CD8-positive, alpha-beta memory T cell (primary cell): ENCODE data around the gene OR52E6. TPM values are rescaled to one million over a fixed set of nuclear protein-coding genes. Genes with fewer than 3 reads are reported as not detected.
A peak's percentile ranks its signal among the peaks of the same experiment; 100 is the strongest.

Experiments
- CTCF ChIA-PET: fragments of 350-600 bp; sonication (Branson Sonifier 250); formaldehyde crosslinking; loops from one replicate; lab custom pipeline; 2021; ENCODE audit warnings: antibody characterized with exemption; lab: Charles Lee
- POLR2A ChIA-PET: fragments of 350-600 bp; sonication (Branson Sonifier 250); formaldehyde crosslinking; loops from one replicate; lab custom pipeline; 2021; ENCODE audit warnings: antibody characterized with exemption; lab: Charles Lee
- DNase-seq, 5 donors: peaks; one replicate each; pipeline versions ENCODE4 v3.0.0 to v3.0.0-alpha.2; 2020 to 2022; ENCODE audit warnings: mixed read lengths in 1 of 5
- H3K27ac ChIP-seq: one replicate; pipeline ENCODE4 v1.7.0; 2013; ENCODE audit warnings: low read depth, mild to moderate bottlenecking, low read length, moderate library complexity
- H3K27me3 ChIP-seq: 2 replicates; pipeline ENCODE4 v1.7.0; 2013; ENCODE audit warnings: low read length, mild to moderate bottlenecking; ENCODE audit not compliant: insufficient read depth, poor library complexity, severe bottlenecking
- H3K36me3 ChIP-seq: 2 replicates; pipeline ENCODE4 v1.7.0; 2013; ENCODE audit warnings: mild to moderate bottlenecking, low read length, moderate library complexity; ENCODE audit not compliant: insufficient read depth
- H3K4me1 ChIP-seq: 2 replicates; pipeline ENCODE4 v1.7.0; 2013; ENCODE audit warnings: mild to moderate bottlenecking, low read length, moderate library complexity; ENCODE audit not compliant: insufficient read depth
- H3K4me3 ChIP-seq: 2 replicates; pipeline ENCODE4 v1.7.0; 2013; ENCODE audit warnings: mild to moderate bottlenecking, low read length
- H3K9me3 ChIP-seq: 2 replicates; pipeline ENCODE4 v1.7.0; 2013; ENCODE audit warnings: mild to moderate bottlenecking, low read length
- H3K27ac Mint-ChIP-seq, 8 donors: one replicate each; pipeline ENCODE4 v1.8.0; 2020 to 2021; ENCODE audit warnings: mixed read lengths in 8 of 8, mild to moderate bottlenecking in 6 of 8, inconsistent platforms in 3 of 8, moderate library complexity in 3 of 8
- H3K27me3 Mint-ChIP-seq, 2 donors: one replicate each; pipeline ENCODE4 v1.8.0; 2020 to 2021; ENCODE audit warnings: mixed read lengths in 2 of 2, mild to moderate bottlenecking in 1 of 2, moderate library complexity in 1 of 2
- H3K36me3 Mint-ChIP-seq, 3 donors: one replicate each; pipeline ENCODE4 v1.8.0; 2020 to 2021; ENCODE audit warnings: mixed read lengths in 3 of 3, inconsistent platforms in 1 of 3, mild to moderate bottlenecking in 1 of 3
- H3K4me1 Mint-ChIP-seq, 3 donors: one replicate each; pipeline ENCODE4 v1.8.0; 2020 to 2021; ENCODE audit warnings: mixed read lengths in 3 of 3, inconsistent platforms in 1 of 3, mild to moderate bottlenecking in 1 of 3
- H3K4me3 Mint-ChIP-seq, 7 donors: one replicate each; pipeline ENCODE4 v1.8.0; 2020 to 2021; ENCODE audit warnings: mixed read lengths in 7 of 7, mild to moderate bottlenecking in 6 of 7, moderate library complexity in 4 of 7, inconsistent platforms in 2 of 7
- H3K9me3 Mint-ChIP-seq, 5 donors: one replicate each; pipeline ENCODE4 v1.8.0; 2020 to 2022; ENCODE audit warnings: mixed read lengths in 5 of 5, mild to moderate bottlenecking in 3 of 5, moderate library complexity in 2 of 5, inconsistent platforms in 1 of 5
- polyA plus RNA-seq: library from polyadenylated mRNA; unstranded; fragments of 300-500 nt; fragmentation: Illumina TruSeq; gene quantifications from one replicate; pipeline ENCODE4 v1.2.3, GENCODE V29; 2021
- total RNA-seq, 2 experiments: library from RNA; stranded (reverse); gene quantifications; one replicate each; pipeline ENCODE4 v1.2.3, GENCODE V29; 2021

The OR52E6 gene
- total and polyA plus RNA-seq, 3 experiments from 2014 or later: not detected

- H3K27me3 ChIP-seq: no peaks in the 10 kb centered on the region
- DNase-seq: no peak
- no peak overlapping the region for H3K4me3 Mint-ChIP-seq
- H3K4me3 ChIP-seq: no peak overlapping the region
- H3K27me3 Mint-ChIP-seq: peaks cover under 1 to 3% of the 10 kb centered on the region in 2 donors
- no peaks in the 10 kb centered on the region for H3K9me3 ChIP-seq
- peaks cover 0 to 3% (median 0%) of the 10 kb centered on the region in 3 donors for H3K36me3 Mint-ChIP-seq
- no peak overlapping the region for H3K27ac Mint-ChIP-seq
- H3K36me3 ChIP-seq: no peaks in the 10 kb centered on the region
- H3K9me3 Mint-ChIP-seq: peaks cover 0 to 2% (median 0%) of the 10 kb centered on the region in 5 donors
- POLR2A ChIA-PET: no interaction called here
- H3K27ac ChIP-seq: no peak overlapping the region
- CTCF ChIA-PET: no interaction called here
- H3K4me1 Mint-ChIP-seq: peaks cover 10 to 16% (median 16%) of the 10 kb centered on the region in 3 donors
- H3K4me1 ChIP-seq: peaks cover 8% of the 10 kb centered on the region
These were observed 26.2 kb downstream of the OR52E6 start for GRCh38 chr11:5815534-5815933.

GRCh38 chr11:5809905-5810795 lies 31.5 kb downstream of the OR52E6 start:
- Histone ChIP-seq H3K9me3 (no peaks in the 10 kb centered on the region), H3K4me3 (no peak overlapping the region), H3K36me3 (no peaks in the 10 kb centered on the region), H3K4me1 (no peaks in the 10 kb centered on the region), H3K27ac (no peak overlapping the region), H3K27me3 (peaks cover 5% of the 10 kb centered on the region)
- POLR2A ChIA-PET: interaction anchor here (0.5 kb wide), 1 partner anchor 631 kb away, joined by 3 read pairs; no protein-coding TSS in a partner anchor
- Mint-ChIP-seq H3K36me3 (peaks cover 0 to 1% (median 0%) of the 10 kb centered on the region in 3 donors), H3K27me3 (peaks cover 18 to 23% of the 10 kb centered on the region in 2 donors), H3K4me3 (peak overlapping the region in 1 of 7 donors; percentile 38), H3K9me3 (no peaks in the 10 kb centered on the region), H3K27ac (no peak overlapping the region), H3K4me1 (peaks cover 12 to 13% (median 12%) of the 10 kb centered on the region in 3 donors)
- no peak for DNase-seq
- CTCF ChIA-PET: interaction anchor here (0.9 to 1.7 kb wide), 12 partner anchors 10 to 1623 kb away, joined by 3 to 6 read pairs (median 4); partner anchors contain the start of genes OR51D1 and TRIM5

- peaks cover 5% of the 10 kb centered on the region for H3K27me3 ChIP-seq
- Mint-ChIP-seq H3K4me3 (peak overlapping the region; percentile 83 to 96 (median 91)), H3K9me3 (peaks cover 0 to 2% (median 2%) of the 10 kb centered on the region in 5 donors), H3K4me1 (peaks cover 9 to 13% (median 12%) of the 10 kb centered on the region in 3 donors), H3K27me3 (peaks cover 18 to 23% of the 10 kb centered on the region in 2 donors), H3K36me3 (peaks cover 0 to 1% (median 0%) of the 10 kb centered on the region in 3 donors), H3K27ac (peak overlapping the region in 1 of 8 donors; percentile 70)
- H3K4me3 ChIP-seq: peak overlapping the region; percentile 78
- peak in 1 of 5 donors; percentile 8 for DNase-seq
- no peaks in the 10 kb centered on the region for H3K9me3 ChIP-seq
- H3K27ac ChIP-seq: no peak overlapping the region
- CTCF ChIA-PET: interaction anchor here (0.9 to 1.7 kb wide), 8 partner anchors 10 to 1173 kb away, joined by 3 to 6 read pairs (median 4); partner anchors contain the start of genes OR51D1 and TRIM5
- H3K36me3 ChIP-seq: no peaks in the 10 kb centered on the region
- H3K4me1 ChIP-seq: no peaks in the 10 kb centered on the region
- POLR2A ChIA-PET: interaction anchor here (0.5 kb wide), 1 partner anchor 632 kb away, joined by 3 read pairs; no protein-coding TSS in a partner anchor
These were observed 32.6 kb downstream of the OR52E6 start for GRCh38 chr11:5809122-5809519.

- Mint-ChIP-seq H3K36me3 (peaks cover 0 to 1% (median 0%) of the 10 kb centered on the region in 3 donors), H3K27me3 (peaks cover 18 to 23% of the 10 kb centered on the region in 2 donors), H3K4me1 (peaks cover 9 to 13% (median 12%) of the 10 kb centered on the region in 3 donors), H3K27ac (peak within 1 kb of the TSS in 4 of 8 donors; percentile 15 to 70 (median 45)), H3K4me3 (peak within 1 kb of the TSS; percentile 83 to 96 (median 91)), H3K9me3 (peaks cover 0 to 7% (median 2%) of the 10 kb centered on the region in 5 donors)
- peak within 1 kb of the TSS; percentile 78 for H3K4me3 ChIP-seq
- no peaks in the 10 kb centered on the region for H3K4me1 ChIP-seq
- H3K36me3 ChIP-seq: no peaks in the 10 kb centered on the region
- H3K27me3 ChIP-seq: peaks cover 5% of the 10 kb centered on the region
- no peaks in the 10 kb centered on the region for H3K9me3 ChIP-seq
- H3K27ac ChIP-seq: no peak within 1 kb of the TSS
- CTCF ChIA-PET: interaction anchor here (1.0 to 1.7 kb wide), 6 partner anchors 12 to 1172 kb away, joined by 3 to 5 read pairs (median 4); partner anchors contain the start of gene OR51D1
- POLR2A ChIA-PET: no interaction called here
- DNase-seq: peak; percentile 54 to 77 (median 63)
These were observed 33.1 kb downstream of the OR52E6 start, which contains the start of gene OR52N2 for GRCh38 chr11:5808500-5809121. OR52N2 (plus strand) TSS chr11:5808924; CDS start chr11:5820336, 11,412 bp downstream.

DNA sequence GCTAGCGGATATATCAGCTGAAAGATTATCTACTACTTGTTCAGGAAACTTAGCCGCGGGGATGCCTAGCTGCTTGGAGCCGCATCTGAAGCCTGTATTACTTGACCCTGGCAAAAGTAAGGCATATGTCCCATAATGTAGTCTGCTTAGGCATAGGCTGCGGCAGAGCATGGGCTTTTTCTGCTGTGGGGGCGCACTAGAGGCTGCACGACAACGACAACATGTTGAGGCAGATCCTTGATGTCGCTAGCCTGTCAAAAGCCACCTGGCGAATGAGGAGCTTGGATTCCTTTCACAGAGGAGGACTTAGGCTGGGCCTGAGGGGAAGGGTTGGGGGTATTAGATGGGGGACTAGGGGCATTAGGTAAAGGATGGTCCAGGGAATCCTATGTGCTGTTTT lies 34.1 kb downstream of the OR52E6 start:
- Mint-ChIP-seq H3K36me3 (peaks cover 0 to 1% (median 0%) of the 10 kb centered on the region in 3 donors), H3K9me3 (peaks cover 0 to 12% (median 6%) of the 10 kb centered on the region in 5 donors), H3K27me3 (peaks cover 20 to 23% of the 10 kb centered on the region in 2 donors), H3K4me3 (peak overlapping the region in 1 of 7 donors; percentile 83), H3K27ac (no peak overlapping the region), H3K4me1 (peaks cover 9 to 13% (median 12%) of the 10 kb centered on the region in 3 donors)
- Histone ChIP-seq H3K27ac (no peak overlapping the region), H3K27me3 (peaks cover 5% of the 10 kb centered on the region), H3K4me3 (no peak overlapping the region), H3K9me3 (no peaks in the 10 kb centered on the region), H3K36me3 (no peaks in the 10 kb centered on the region), H3K4me1 (no peaks in the 10 kb centered on the region)
- ChIA-PET CTCF (interaction anchor here (0.7 to 1.8 kb wide), 3 partner anchors 122 to 655 kb away, joined by 3 to 10 read pairs (median 5); partner anchors contain the start of gene TRIM5), POLR2A (no interaction called here)
- DNase-seq: no peak

- H3K4me3 Mint-ChIP-seq: no peak overlapping the region
- Histone ChIP-seq H3K36me3 (no peaks in the 10 kb centered on the region), H3K9me3 (no peaks in the 10 kb centered on the region), H3K27ac (no peak overlapping the region), H3K4me3 (no peak overlapping the region), H3K4me1 (no peaks in the 10 kb centered on the region), H3K27me3 (peaks cover 4% of the 10 kb centered on the region)
- ChIA-PET CTCF (interaction anchor here (2.1 kb wide), 1 partner anchor 1167 kb away, joined by 9 read pairs; the partner anchor contains the start of gene OR51D1), POLR2A (no interaction called here)
- peaks cover 4 to 8% (median 7%) of the 10 kb centered on the region in 3 donors for H3K4me1 Mint-ChIP-seq
- DNase-seq: no peak
- H3K36me3 Mint-ChIP-seq: peaks cover 0 to 1% (median 0%) of the 10 kb centered on the region in 3 donors
- H3K27me3 Mint-ChIP-seq: peaks cover 22 to 25% of the 10 kb centered on the region in 2 donors
- H3K27ac Mint-ChIP-seq: no peak overlapping the region
- H3K9me3 Mint-ChIP-seq: peaks cover 0 to 12% (median 6%) of the 10 kb centered on the region in 5 donors
These were observed 37.7 kb downstream of the OR52E6 start for GRCh38 chr11:5803982-5804381.

- Histone ChIP-seq H3K36me3 (no peaks in the 10 kb centered on the region), H3K27me3 (peaks cover 5% of the 10 kb centered on the region), H3K9me3 (no peaks in the 10 kb centered on the region), H3K4me1 (no peaks in the 10 kb centered on the region), H3K27ac (no peak overlapping the region), H3K4me3 (no peak overlapping the region)
- no peaks in the 10 kb centered on the region for H3K4me1 Mint-ChIP-seq
- ChIA-PET POLR2A (no interaction called here), CTCF (no interaction called here)
- no peaks in the 10 kb centered on the region for H3K36me3 Mint-ChIP-seq
- no peak for DNase-seq
- no peak overlapping the region for H3K27ac Mint-ChIP-seq
- no peaks in the 10 kb centered on the region for H3K9me3 Mint-ChIP-seq
- no peak overlapping the region for H3K4me3 Mint-ChIP-seq
- peaks cover 12 to 46% of the 10 kb centered on the region in 2 donors for H3K27me3 Mint-ChIP-seq
These were observed 45.2 kb downstream of the OR52E6 start for GRCh38 chr11:5796541-5796940.
